ENCODE measurements around the gene RXFP2. TPM values are rescaled to one million over a fixed set of nuclear protein-coding genes. Genes with fewer than 3 reads are reported as not detected.

The RXFP2 gene
- total and polyA plus RNA-seq, 10 donors: not detected

GRCh38 chr13:31826521-31826920 lies 87.2 kb downstream of the RXFP2 start:
- no peaks in the 10 kb centered on the region for H3K9me3 ChIP-seq
- no peak overlapping the region for H3K27ac ChIP-seq
- DNase-seq: no peak
- no peaks in the 10 kb centered on the region for H3K4me1 ChIP-seq
- no peaks in the 10 kb centered on the region for H3K27me3 ChIP-seq (replicated peaks in 1 of 7)
- intact Hi-C loops (cut with DNase I; ENCODE audit: low total_unique reads): no loop called here
- H3K36me3 ChIP-seq: no peaks in the 10 kb centered on the region
- TF ChIP-seq CTCF (IDR thresholded peaks at IDR 0.05 in 8 of 11, conservative IDR thresholded peaks at IDR 0.05 in 3 of 11): no peak
- no peak overlapping the region for H3K4me3 ChIP-seq
- WGBS, 5 donors: 77 to 93% (median 85%) methylated on average over 4 of the region's 4 CpGs

GRCh38 chr13:31827707-31828106 lies 88.4 kb downstream of the RXFP2 start:
- no peak for TF ChIP-seq CTCF (IDR thresholded peaks at IDR 0.05 in 8 of 11, conservative IDR thresholded peaks at IDR 0.05 in 3 of 11)
- TF ChIP-seq POLR2AphosphoS5 (IDR thresholded peaks at IDR 0.05): no peak
- no peak for TF ChIP-seq POLR2A (IDR thresholded peaks at IDR 0.05)
- DNase-seq: no peak
- Histone ChIP-seq H3K27me3 (replicated peaks in 1 of 7) (no peaks in the 10 kb centered on the region), H3K27ac (no peak overlapping the region), H3K9me3 (no peaks in the 10 kb centered on the region), H3K36me3 (no peaks in the 10 kb centered on the region), H3K4me1 (no peaks in the 10 kb centered on the region), H3K4me3 (no peak overlapping the region)
- 49 to 63% (median 52%) methylated on average over 5 of the region's 5 CpGs for WGBS, 5 donors
- intact Hi-C loops (cut with DNase I; ENCODE audit: low total_unique reads): no loop called here

- no peaks in the 10 kb centered on the region for H3K9me3 ChIP-seq
- no peak for DNase-seq
- 88 to 92% (median 91%) methylated on average over 1 of the region's 1 CpG for WGBS, 5 donors
- H3K4me1 ChIP-seq: no peaks in the 10 kb centered on the region
- H3K36me3 ChIP-seq: no peaks in the 10 kb centered on the region
- intact Hi-C loops (cut with DNase I; ENCODE audit: low total_unique reads): no loop called here
- no peak overlapping the region for H3K27ac ChIP-seq
- H3K27me3 ChIP-seq (replicated peaks in 1 of 7): peaks cover 0 to 4% (median 0%) of the 10 kb centered on the region in 7 donors
- H3K4me3 ChIP-seq: no peak overlapping the region
- no peak for TF ChIP-seq POLR2AphosphoS5 (IDR thresholded peaks at IDR 0.05)
Measured at GRCh38 chr13:31835932-31836331, 96.6 kb downstream of the RXFP2 start.

GRCh38 chr13:31843044-31843443 lies 103.7 kb downstream of the RXFP2 start:
- Histone ChIP-seq H3K4me3 (no peak overlapping the region), H3K9me3 (no peaks in the 10 kb centered on the region), H3K36me3 (no peaks in the 10 kb centered on the region), H3K4me1 (peaks cover 0 to 31% (median 17%) of the 10 kb centered on the region in 6 donors), H3K27ac (no peak overlapping the region), H3K27me3 (replicated peaks in 1 of 7) (peaks cover 0 to 43% (median 3%) of the 10 kb centered on the region in 7 donors)
- DNase-seq: no peak
- no peak for TF ChIP-seq POLR2AphosphoS5 (IDR thresholded peaks at IDR 0.05)
- TF ChIP-seq POLR2A (IDR thresholded peaks at IDR 0.05): no peak
- no peak for TF ChIP-seq CTCF (IDR thresholded peaks at IDR 0.05 in 8 of 11, conservative IDR thresholded peaks at IDR 0.05 in 3 of 11)
- intact Hi-C loops (cut with DNase I; ENCODE audit: low total_unique reads): no loop called here
- WGBS, 5 donors: 76 to 85% (median 81%) methylated on average over 6 of the region's 6 CpGs

Data from spleen (tissue), 11 donors.